ENCODE data around the gene TBX10.

GRCh38 chr11:67607507-67607906, 32.1 kb downstream of the TBX10 start:
- no peak for TF ChIP-seq CTCF (IDR thresholded peaks at IDR 0.05; ENCODE audit: low read length)
- no peak for TF ChIP-seq EZH2 (optimal IDR thresholded peaks at IDR 0.05; ENCODE audit: low read depth, low read length)
- no peak for TF ChIP-seq EZH2phosphoT487 (IDR thresholded peaks at IDR 0.05; ENCODE audit: low read length)
